GM12878 (cell line): Measurements from ENCODE around the gene TATDN3. TPM values are rescaled to one million over a fixed set of nuclear protein-coding genes. Genes with fewer than 3 reads are reported as not detected.

Source experiments
- CBFB ChIP-seq: IDR thresholded peaks from 2 replicates; pipeline ENCODE4 v1.6.1; 2016; ENCODE audit warnings: antibody characterized with exemption, low read depth
- CHD2 ChIP-seq: IDR thresholded peaks from 2 replicates; pipeline ENCODE4 v1.6.1; 2011; ENCODE audit warnings: low read depth, low read length, improper control_type of control experiment, borderline replicate concordance
- CTCF ChIP-seq, 3 experiments: IDR thresholded peaks in 2 of 3; conservative IDR thresholded peaks in 1 of 3; 2 replicates each; pipeline ENCODE4 v1.5.1; 2011; ENCODE audit warnings: low read depth in 3 of 3, low read length in 3 of 3, mild to moderate bottlenecking in 3 of 3, control low read depth in 2 of 3, moderate library complexity in 2 of 3, inconsistent platforms in 1 of 3, mixed read lengths in 1 of 3; ENCODE audit not compliant: control insufficient read depth in 2 of 3, insufficient read depth in 1 of 3; ENCODE audit errors: extremely low read depth in 1 of 3
- E4F1 ChIP-seq: fragments of 450-650 bp; IDR thresholded peaks from 2 replicates; pipeline ENCODE4 v1.6.1; 2018; ENCODE audit warnings: borderline replicate concordance, mild to moderate bottlenecking; ENCODE audit not compliant: partially characterized antibody
- FOXK2 ChIP-seq: fragments of 450-650 bp; IDR thresholded peaks from 2 replicates; pipeline ENCODE4 v1.6.1; 2017; ENCODE audit warnings: mild to moderate bottlenecking, moderate library complexity
- KAT2A ChIP-seq: conservative IDR thresholded peaks from 2 replicates; pipeline ENCODE4 v1.6.1; 2011; ENCODE audit warnings: low read depth, low read length; ENCODE audit not compliant: control insufficient read depth
- RUNX3 ChIP-seq: IDR thresholded peaks from 2 replicates; pipeline ENCODE4 v1.6.1; 2012; ENCODE audit warnings: low read length, inconsistent platforms
- polyA plus RNA-seq, 11 experiments: library from polyadenylated mRNA; depleted of rRNA in 4 of 11; unstranded in 6 of 11; stranded (reverse) in 5 of 11; fragments of >200 nt; fragmentation: Nextera tagmentation in 4 of 11; fragmentation: Illumina TruSeq in 1 of 11; extraction: Ambion mirVana in 4 of 11; extraction: Trizol in 1 of 11; gene quantifications; 1 replicate in 1 of 11; 2 replicates in 10 of 11; pipeline versions ENCODE4 v1.2.1 to v1.2.3, GENCODE V29; 2011 to 2016; ENCODE audit warnings: inconsistent platforms in 2 of 11, missing spikeins in 2 of 11, low read depth in 1 of 11
- total RNA-seq, 4 experiments: library from RNA; depleted of rRNA in 3 of 4; stranded (reverse); fragments of >200 nt in 3 of 4; fragmentation: Illumina TruSeq in 1 of 4; extraction: Trizol in 1 of 4; gene quantifications; 2 replicates each; pipeline versions ENCODE4 v1.2.1 to v1.2.3, GENCODE V29; 2013 to 2021
- TF ChIP-seq, protein P1 (sequence below): IDR thresholded peaks from 2 replicates; pipeline ENCODE4 v1.6.1; 2012; ENCODE audit warnings: low read depth, low read length, improper control_type of control experiment

Gene TATDN3
- total and polyA plus RNA-seq, 10 of the 15 experiments (the other 5 are each of a cell fraction or from before 2014, with no cell fraction given): 15.5 to 40.0 (median 22.7) TPM

GRCh38 chr1:212760126-212760823 is 31.4 kb upstream of the TATDN3 start (continued):
- TF ChIP-seq E4F1 (no peak), KAT2A (no peak), CHD2 (no peak), CBFB (no peak), CTCF (IDR thresholded peaks at IDR 0.05 in 2 of 3, conservative IDR thresholded peaks at IDR 0.05 in 1 of 3; ENCODE audit: control insufficient read depth in 2 of 3, extremely low read depth in 1 of 3, insufficient read depth in 1 of 3, low read depth in 3 of 3, low read length in 3 of 3) (peak; percentile 55 to 67 (median 63); a peak in 5 of 6 replicates), RUNX3 (0 out of 2 replicates have a peak, but pooled peaks have one; percentile 8), FOXK2 (no peak)
- TF ChIP-seq, protein P1, sequence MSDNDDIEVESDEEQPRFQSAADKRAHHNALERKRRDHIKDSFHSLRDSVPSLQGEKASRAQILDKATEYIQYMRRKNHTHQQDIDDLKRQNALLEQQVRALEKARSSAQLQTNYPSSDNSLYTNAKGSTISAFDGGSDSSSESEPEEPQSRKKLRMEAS: no peak
